NCI-H128 (cell line): ENCODE data around the gene SDHB.
A peak's percentile ranks its signal among the peaks of the same experiment; 100 is the strongest.

Experiments
- DNase-seq: peaks from one replicate; lab custom pipeline; 2025; ENCODE audit not compliant: unreplicated experiment; lab: John Stamatoyannopoulos, UW

The SDHB gene

GRCh38 chr1:17046334-17046657, 7.5 kb downstream of the SDHB start:
- DNase-seq, result no peak

- DNase-seq, result peak; percentile 64
Measured at GRCh38 chr1:17045634-17046333, 8.0 kb downstream of the SDHB start.

GRCh38 chr1:17045150-17045549, 8.7 kb downstream of the SDHB start:
- no peak for DNase-seq

GRCh38 chr1:17043676-17044075, 10.2 kb downstream of the SDHB start:
- DNase-seq, result no peak

GRCh38 chr1:17040135-17040534, 13.7 kb downstream of the SDHB start:
- DNase-seq, result no peak

- no peak for DNase-seq
Measured at GRCh38 chr1:17039522-17039921, 14.3 kb downstream of the SDHB start.

- DNase-seq, result no peak
Measured at GRCh38 chr1:17033481-17033880, 20.4 kb downstream of the SDHB start.

GRCh38 chr1:17032741-17033140, 21.1 kb downstream of the SDHB start:
- DNase-seq, result no peak

GRCh38 chr1:17031436-17031835, 22.4 kb downstream of the SDHB start:
- no peak for DNase-seq

GRCh38 chr1:17030206-17030605, 23.6 kb downstream of the SDHB start:
- no peak for DNase-seq

- no peak for DNase-seq
Measured at GRCh38 chr1:17028662-17029188, 25.1 kb downstream of the SDHB start.

GRCh38 chr1:17027900-17028299, 25.9 kb downstream of the SDHB start:
- no peak for DNase-seq

- no peak for DNase-seq
Measured at GRCh38 chr1:17027403-17027802, 26.4 kb downstream of the SDHB start.

GRCh38 chr1:17024721-17025120, 29.1 kb downstream of the SDHB start:
- DNase-seq, result no peak

GRCh38 chr1:17023573-17023972, 30.3 kb downstream of the SDHB start:
- no peak for DNase-seq

GRCh38 chr1:17023102-17023501, 30.7 kb downstream of the SDHB start:
- no peak for DNase-seq

GRCh38 chr1:17021896-17022295, 31.9 kb downstream of the SDHB start:
- DNase-seq, result no peak

- no peak for DNase-seq
Measured at GRCh38 chr1:17020502-17020901, 33.3 kb downstream of the SDHB start.

- DNase-seq, result no peak
Measured at GRCh38 chr1:17018849-17019248, 35.0 kb downstream of the SDHB start.

GRCh38 chr1:17017435-17017834, 36.4 kb downstream of the SDHB start:
- no peak for DNase-seq

GRCh38 chr1:17016317-17016661, 37.5 kb downstream of the SDHB start:
- DNase-seq, result no peak

GRCh38 chr1:17014671-17015567, 38.9 kb downstream of the SDHB start:
- no peak for DNase-seq
